ENCODE data around the gene CMTR1. TPM values are rescaled to one million over a fixed set of nuclear protein-coding genes. Genes with fewer than 3 reads are reported as not detected.
A peak's percentile ranks its signal among the peaks of the same experiment; 100 is the strongest.

CMTR1 gene
- total RNA-seq, 1 experiment from 2014 or later: 36.4 TPM

DNA sequence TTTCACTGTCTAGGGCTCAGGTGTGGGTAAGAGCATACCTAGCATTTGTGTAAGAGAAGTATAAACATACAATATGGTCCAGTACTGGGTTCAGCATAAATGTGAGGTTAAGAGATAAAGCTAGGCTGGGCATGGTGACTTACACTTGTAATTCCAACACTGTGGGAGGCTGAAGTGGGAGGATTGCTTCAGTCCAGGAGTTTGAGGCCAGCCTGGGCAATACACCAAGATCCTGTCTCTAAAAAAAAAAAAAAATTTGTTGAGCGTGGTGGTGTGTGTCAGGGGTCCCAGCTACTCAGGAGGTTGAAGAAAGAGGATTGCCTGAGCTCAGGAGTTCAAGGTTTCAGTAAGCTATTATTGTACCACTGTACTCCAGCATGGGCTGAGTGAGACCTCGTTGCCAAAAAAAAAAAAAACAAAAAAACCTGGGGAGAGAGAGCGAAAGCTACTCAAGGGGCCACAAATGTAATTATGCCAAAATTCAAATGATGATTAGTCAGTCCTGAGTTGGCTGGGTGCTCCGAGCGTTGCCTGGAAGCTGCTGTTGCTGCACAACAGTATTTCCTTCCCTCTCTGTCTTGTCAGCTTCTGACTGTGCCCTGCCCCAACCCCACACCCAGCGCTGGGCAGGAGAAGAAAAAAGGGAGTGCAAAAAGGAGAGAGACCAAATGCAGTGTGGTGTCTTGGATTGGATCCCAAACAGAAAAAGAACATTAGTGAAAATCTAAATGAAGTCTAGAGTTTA is 24.0 kb downstream of the CMTR1 start:
- intact Hi-C loops (cut with micrococcal nuclease): no loop called here
- Histone ChIP-seq H3F3A (ENCODE audit: low read length, unreplicated experiment) (no peaks in the 10 kb centered on the region), H2AFZ (ENCODE audit: low read length) (no peak overlapping the region), H4K20me1 (ENCODE audit: low read length) (no peaks in the 10 kb centered on the region), H3K9me3 (ENCODE audit: low read length) (no peaks in the 10 kb centered on the region), H3K9me2 (replicated peaks; ENCODE audit: low read length) (no peaks in the 10 kb centered on the region), H3K9ac (ENCODE audit: low read length) (peak overlapping the region; percentile 18; the same call in 1 of the 2 replicates), H3K36me3 (ENCODE audit: low read depth, low read length) (peaks cover 36% of the 10 kb centered on the region), H3K79me2 (ENCODE audit: low read length) (no peaks in the 10 kb centered on the region), H3K4me3 (ENCODE audit: low read length) (no peak overlapping the region), H3K4me1 (ENCODE audit: insufficient read depth, low read length) (peaks cover 21% of the 10 kb centered on the region), H3K27me3 (ENCODE audit: low read length) (no peaks in the 10 kb centered on the region), H3K4me2 (ENCODE audit: low read length) (no peak overlapping the region; the same call in 1 of the 2 replicates), H3K27ac (ENCODE audit: low read length) (peak overlapping the region; percentile 70)
- CTCF ChIA-PET: interaction anchor here (0.7 kb wide), 1 partner anchor 895 kb away, joined by 4 read pairs; no protein-coding TSS in a partner anchor
- ATAC-seq (peak; percentile 88), DNase-seq (peak; percentile 44)
- no peak for TF ChIP-seq EZH2 (IDR thresholded peaks at IDR 0.05; ENCODE audit: low read length, unreplicated experiment)
- no peak for TF ChIP-seq EZH2phosphoT487 (IDR thresholded peaks at IDR 0.05; ENCODE audit: borderline replicate concordance, low read length)
- TF ChIP-seq CTCF (conservative IDR thresholded peaks at IDR 0.05; ENCODE audit: low read depth, low read length): no peak
- POLR2A ChIA-PET (ENCODE audit: unreplicated experiment): no interaction called here
- no TSS peak for BruUV-seq (replicated peaks)

- Histone ChIP-seq H3K4me2 (ENCODE audit: low read length) (no peak overlapping the region), H3K27ac (ENCODE audit: low read length) (no peak overlapping the region), H3K4me1 (ENCODE audit: insufficient read depth, low read length) (peaks cover 21% of the 10 kb centered on the region), H3K27me3 (ENCODE audit: low read length) (no peaks in the 10 kb centered on the region), H3K9me2 (replicated peaks; ENCODE audit: low read length) (no peaks in the 10 kb centered on the region), H4K20me1 (ENCODE audit: low read length) (no peaks in the 10 kb centered on the region), H3F3A (ENCODE audit: low read length, unreplicated experiment) (no peaks in the 10 kb centered on the region), H3K36me3 (ENCODE audit: low read depth, low read length) (peaks cover 38% of the 10 kb centered on the region), H3K9me3 (ENCODE audit: low read length) (no peaks in the 10 kb centered on the region), H3K9ac (ENCODE audit: low read length) (no peak overlapping the region), H3K79me2 (ENCODE audit: low read length) (no peaks in the 10 kb centered on the region), H3K4me3 (ENCODE audit: low read length) (no peak overlapping the region), H2AFZ (ENCODE audit: low read length) (no peak overlapping the region)
- ATAC-seq (no peak), DNase-seq (no peak)
- ChIA-PET CTCF (no interaction called here), POLR2A (ENCODE audit: unreplicated experiment) (no interaction called here)
- BruUV-seq (replicated peaks): no TSS peak
- TF ChIP-seq EZH2 (IDR thresholded peaks at IDR 0.05; ENCODE audit: low read length, unreplicated experiment) (no peak), EZH2phosphoT487 (IDR thresholded peaks at IDR 0.05; ENCODE audit: borderline replicate concordance, low read length) (no peak), CTCF (conservative IDR thresholded peaks at IDR 0.05; ENCODE audit: low read depth, low read length) (no peak)
- intact Hi-C loops (cut with micrococcal nuclease): no loop called here
Observed at GRCh38 chr6:37459981-37460800, 27.2 kb downstream of the CMTR1 start.

Measured in PC-3 (cell line).